Cerebellar cortex (tissue), 1 donor: ENCODE data around the gene C4orf36.
A peak's percentile ranks its signal among the peaks of the same experiment; 100 is the strongest.
"Not testable (repeated sequence)": the region's sequence is repeated elsewhere in the genome, so short reads cannot be mapped to it uniquely, and the experiment has no call there.

ENCODE experiments used
- DNase-seq: peaks from one replicate; pipeline ENCODE4 v3.0.0-alpha.2; 2015; ENCODE audit warnings: low spot score

Gene C4orf36

DNA sequence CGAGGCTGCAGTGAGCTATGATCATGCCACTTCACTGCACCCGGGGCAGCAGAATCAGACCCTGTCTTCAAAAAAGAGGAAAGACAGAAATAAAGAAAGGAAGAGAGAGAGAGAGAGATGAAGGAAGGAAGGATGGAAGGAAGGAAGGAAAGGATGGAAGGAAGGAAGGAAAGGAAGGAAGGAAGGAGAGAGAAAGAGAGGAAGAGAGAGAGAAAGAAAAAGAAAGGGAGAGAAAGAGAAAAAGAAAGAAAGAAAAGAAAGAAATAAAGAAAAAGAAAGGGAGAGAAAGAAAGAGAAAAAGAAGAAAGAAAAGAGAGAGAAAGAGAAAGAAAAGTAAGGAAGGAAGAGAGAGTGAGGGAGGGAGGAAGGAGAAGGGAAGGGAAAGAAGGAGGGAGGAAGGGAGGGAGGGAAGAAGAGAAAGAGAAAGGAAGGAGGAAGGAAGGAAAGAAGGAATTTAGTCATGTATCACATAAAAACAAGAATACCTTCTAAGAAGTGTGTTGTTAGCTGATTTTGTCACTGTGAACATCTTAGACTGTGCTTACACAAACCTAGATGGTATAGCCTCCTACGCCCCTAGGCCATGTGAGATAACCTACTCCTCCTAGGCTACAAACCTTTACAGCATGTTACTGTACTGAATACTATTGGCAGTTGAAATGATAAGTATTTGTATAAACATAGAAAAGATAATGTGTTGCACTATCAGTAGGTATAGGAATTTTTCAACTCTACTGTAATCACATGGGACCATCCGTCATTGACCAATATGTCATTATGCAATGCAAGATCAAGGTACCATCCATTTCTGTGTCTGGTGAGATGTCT, 25.2 kb upstream of the C4orf36 start:
- DNase-seq = no peak

DNA sequence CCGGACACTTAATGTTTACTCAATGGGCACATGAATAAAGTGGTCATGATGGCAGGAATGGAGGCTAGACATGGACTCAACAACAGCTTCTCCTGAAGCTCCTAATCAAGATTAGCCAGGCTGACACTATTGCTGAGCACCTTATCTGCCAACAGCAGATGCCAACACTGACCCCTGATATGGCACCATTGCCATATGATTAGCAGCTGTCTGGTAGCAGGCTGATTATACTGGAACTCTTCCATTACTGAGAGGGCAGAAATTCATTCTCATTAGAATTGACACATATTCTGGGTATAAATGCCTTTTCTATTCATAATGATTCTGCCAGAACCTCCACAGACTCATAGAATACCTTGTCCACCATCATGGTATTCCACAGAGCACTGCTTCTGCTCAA, 24.2 kb upstream of the C4orf36 start:
- DNase-seq = no peak

DNA sequence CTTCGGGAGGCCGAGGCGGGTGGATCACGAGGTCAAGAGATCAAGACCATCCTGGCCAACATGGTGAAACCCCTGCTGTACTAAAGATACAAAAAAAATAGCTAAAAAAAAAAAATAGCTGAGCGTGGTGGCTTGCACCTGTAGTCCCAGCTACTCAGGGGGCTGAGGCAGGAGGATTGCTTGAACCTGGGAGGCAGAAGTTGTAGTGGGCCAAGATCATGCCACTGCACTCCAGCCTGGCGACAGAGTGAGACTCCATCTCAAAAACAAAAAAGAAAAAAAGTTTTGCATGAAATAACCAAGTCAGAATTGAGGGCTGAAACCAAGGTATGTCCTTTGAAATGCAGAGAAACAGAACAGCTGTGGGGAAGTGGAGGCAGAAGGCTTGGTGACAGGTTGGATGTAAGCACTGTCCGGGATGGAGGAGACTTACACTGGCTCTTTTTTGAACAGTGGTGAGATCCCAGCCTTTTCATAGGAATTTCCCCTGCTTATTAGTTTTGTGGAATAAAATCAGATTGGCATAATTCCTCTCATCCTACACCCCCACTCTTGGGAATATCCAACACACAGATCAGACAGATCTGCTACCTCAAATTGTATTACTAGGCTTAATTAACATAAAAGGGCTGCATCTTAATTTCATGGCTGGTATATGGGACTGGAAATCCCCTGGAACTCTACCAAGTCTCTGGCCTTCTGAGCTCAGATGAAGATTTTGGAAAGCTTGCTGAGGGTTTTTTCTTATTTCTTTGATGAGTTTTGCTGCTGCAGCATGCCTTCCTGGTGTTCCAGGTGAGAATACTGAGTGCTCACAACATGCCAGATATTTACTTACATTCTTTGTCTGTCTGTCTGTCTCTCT, 18.8 kb upstream of the C4orf36 start:
- DNase-seq = no peak

DNA sequence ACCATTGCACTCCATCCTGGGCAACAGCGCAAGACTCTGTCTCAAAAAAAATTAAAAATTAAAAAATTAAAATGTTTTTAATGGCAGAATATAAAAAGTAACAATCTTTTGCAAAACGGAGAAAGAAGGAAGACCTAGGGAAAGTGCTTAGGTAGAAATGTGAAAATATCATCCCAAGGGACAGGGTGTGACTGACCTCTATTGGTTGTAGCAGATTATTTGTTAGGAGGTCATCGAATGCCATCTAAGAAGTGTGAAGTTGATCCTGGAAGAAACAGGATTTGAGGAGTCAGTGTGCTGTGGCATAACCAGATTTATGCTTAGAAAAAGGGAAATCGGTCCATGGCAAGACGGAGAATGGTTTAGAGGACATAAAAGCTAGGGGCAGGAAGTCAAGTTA, 18.1 kb upstream of the C4orf36 start:
- no peak for DNase-seq

DNA sequence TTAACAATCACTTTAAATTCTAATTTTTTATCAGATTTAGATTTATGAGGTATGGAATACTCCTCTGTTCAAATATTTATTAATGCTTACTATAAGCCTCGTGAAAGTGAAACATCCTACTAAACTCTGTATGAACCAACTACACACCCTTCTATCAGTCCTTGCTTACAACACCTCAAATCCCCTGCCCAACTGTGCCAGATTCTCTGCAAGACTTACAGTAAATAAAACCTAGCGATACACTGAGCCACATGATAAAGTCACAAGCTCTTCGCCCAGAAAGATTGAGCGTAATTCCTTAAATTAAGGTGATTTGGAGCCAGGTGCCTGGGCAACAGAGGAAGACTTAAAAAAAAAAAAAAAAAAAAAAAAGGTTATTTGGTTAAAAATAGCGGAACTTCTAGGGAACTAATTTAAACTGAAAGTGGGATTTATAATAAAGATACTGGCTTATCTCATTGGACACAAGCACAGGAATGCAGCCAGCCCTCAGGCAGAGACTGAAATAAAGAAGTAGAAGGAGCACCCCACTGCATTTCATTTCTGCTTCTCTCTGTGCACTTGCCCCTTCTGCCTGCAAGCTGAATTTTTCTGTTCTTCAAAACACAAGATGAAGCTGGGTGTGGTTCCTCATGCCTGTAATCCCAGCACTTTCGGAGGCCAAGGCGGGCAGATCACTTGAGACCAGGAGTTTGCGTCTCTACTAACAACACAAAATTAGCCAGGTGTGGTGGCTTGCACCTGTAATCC, 17.5 kb upstream of the C4orf36 start:
- DNase-seq = no peak

DNA sequence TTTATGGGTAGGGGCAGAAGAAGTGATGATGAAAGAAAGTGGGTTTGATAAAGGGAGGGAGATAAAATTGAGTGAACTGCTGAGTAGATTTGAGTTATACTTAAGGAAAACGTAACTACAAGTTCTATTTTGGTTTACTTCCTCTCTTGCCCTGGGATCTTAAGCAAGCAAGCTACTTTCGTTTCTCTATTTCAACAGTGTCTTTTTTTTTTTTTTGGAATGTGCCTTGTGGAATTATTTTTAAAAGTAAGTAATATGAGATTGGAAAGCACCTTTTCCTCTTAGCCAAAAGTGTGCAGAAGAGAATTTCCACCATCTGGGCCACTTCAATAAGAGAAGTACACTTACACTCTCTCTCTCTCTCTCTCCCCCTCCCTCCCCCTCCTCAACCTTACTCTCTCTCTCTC, 16.0 kb upstream of the C4orf36 start:
- no peak for DNase-seq

DNA sequence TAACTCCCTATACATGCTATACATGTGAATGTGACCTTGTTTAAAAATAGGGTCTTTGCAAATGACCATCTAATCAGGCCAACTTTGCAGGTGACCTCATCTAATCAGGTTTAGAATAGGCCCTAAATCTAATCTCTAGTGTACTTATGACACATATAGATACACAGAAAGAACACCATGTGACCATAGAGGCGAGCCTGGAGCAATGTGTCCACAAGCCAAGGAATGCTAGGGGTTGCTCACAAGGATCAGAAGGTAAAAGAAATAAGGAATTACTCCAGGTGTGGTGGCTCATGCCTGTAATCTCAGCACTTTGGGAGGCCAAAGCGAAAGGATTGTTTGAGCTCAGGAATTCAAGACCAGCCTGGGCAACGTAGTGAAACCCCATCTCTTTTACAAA, 9.6 kb upstream of the C4orf36 start:
- DNase-seq = no peak

DNA sequence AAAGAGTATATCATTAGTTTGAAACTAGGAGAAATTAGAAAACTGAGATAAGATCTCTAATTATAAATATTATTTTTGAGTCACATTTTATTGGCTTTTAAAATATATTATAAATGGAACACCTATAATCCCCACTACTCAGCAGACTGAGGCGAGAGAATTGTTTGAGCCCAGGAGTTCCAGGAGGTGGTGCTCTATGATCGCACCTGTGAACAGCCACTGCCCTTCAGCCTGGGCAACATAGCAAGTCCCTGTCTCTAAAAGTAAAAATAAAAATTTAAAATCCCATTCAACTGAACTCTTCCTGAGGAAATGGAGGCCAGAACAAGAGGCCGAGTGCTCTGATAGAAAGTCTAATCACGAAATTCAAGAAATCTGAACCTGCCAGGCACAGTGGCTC, 6.3 kb upstream of the C4orf36 start:
- no peak for DNase-seq

DNA sequence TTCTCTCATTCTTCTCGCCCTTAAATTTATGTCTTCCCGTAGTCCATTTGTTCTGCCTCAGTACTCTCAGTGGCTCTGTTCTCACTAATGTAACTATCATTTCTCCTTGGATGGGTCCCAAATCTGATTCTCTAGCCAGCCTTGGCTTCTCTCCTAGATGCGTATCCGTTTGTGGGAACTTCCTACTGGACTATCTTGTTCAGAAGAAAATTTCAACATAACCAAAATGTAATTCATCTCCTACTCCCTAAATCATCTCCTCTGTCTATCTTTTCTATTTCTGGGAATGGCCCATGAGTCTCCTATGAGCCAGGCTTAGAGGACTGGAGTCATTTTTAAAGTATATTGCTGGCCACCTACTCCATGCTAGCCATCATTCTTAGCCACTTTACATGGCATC, 4.4 kb upstream of the C4orf36 start:
- DNase-seq = no peak

DNA sequence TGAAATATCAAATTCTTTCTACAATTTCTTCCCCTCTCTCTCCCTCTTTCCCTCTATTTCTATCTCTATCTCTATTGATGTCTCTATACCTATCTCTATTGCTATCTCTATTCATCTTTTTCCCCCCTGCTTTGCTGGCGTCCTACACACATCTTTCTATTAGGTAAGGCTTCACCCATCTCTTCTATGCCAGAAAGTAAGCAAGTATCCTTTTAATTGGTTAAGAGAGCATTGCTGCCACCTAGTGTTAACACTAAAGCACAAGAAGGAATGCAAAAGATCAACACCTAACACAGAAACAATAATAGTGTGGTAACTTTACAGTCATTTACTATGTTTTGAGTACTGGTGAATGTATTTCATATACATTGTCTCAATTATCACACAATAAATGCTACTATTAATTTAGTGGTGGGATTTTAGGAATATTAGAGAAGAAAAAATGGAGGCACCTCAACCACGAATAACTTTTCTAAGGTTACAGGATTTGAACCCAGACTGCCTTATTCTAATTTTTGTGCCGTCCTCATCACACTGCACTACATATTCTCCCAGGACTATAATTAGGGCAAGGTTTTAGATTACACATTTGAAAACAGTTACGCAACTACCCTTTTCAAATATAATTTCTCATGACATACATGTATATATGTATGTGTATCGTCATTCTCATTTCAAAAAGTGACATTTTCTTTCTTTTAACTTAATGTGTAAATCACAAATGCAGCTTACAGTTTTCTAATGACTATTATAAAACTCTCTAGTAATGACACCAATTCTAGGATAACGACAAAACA, 3.7 kb upstream of the C4orf36 start:
- peak; percentile 85 for DNase-seq

DNA sequence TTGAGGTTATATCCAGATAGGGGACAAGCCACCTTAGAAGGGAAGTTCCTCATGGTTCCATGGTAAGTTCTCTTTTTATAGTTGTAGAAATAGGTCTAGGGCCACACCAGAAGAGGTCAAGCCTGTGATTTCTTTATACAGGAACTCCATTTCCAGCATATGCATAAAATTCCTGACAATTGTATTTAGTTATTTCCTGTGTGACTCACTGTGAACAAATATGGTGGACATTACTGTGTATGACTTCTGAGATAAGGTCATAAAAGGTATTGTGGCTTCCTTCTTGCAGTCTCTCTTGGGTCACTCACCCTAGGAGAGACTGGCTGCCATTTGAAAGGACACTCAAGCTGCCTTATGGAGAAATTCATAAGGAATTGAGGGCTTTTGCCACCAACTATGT, 2.2 kb upstream of the C4orf36 start:
- no peak for DNase-seq

DNA sequence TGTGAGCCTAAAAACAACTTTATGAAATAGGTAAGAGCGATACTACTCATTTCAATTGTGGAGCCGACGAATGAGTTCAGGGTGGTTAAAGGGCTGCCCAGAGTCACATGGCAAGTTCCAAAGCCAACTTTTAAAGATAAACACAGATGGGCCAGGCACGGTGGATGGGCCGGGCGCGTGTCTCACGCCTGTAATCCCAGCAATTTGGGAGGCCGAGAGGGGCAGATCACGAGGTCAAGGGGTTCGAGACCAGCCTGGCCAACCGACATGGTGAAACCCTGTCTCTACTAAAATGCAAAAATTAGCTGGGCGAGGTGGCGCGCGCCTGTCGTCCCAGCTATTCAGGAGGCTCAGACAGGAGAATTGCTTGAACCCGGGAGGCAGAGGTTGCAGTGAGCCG, 914 bp upstream of the C4orf36 start:
- no peak for DNase-seq

DNA sequence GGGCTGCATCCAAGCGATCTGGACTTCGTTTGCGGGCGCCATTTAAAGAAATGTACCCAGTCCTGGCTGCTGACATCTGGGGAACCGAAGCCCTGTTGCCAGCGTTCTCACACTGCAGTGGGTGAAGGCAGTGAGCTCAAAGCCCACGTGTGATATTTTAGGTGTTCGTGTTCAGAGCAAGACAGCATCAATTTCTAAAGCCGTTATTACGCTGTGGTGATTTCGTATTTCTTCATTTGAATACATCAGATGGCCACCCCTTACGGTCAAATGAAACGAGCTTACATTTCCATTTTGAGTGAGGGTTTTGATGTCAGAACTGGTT, 376 bp upstream of the C4orf36 start:
- DNase-seq = peak; percentile 34

DNA sequence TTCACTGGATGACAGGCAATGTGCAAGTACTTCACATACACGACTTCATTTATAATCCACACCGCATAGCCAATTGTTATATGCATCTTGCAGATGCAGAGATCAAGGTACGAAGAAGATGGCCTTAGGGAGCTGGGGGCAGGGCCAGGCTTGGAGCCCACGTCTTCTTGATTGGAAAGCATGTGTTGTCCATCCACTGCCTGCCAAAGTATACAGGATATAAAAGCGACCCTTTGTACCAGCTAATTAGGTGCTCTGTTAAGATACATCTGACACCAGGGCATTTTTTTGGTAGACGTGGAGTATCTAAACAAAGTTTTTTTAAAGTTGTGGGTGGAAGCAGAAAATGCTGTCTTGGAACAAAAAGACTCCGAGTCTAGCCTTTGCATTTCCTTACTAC, 1.4 kb downstream of the C4orf36 start:
- no peak for DNase-seq

DNA sequence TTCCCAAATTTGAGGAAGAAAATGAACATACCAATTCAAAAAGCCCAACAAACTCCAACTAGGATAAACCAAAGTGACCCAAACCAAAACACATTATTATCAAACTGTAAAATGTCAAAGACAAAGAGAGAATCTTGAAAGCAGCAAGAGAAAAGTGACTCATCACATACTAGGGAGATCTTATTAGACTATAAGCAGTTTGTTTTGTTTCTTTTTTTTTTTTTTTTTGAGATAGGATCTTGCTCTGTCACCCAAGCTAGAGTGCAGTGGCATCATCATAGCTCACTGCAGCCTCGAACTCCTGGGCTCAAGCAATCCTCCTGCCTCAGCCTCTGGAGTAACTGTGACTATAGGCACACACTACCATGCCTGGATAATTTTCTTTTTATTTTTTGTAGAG, 12.6 kb downstream of the C4orf36 start:
- no peak for DNase-seq

DNA sequence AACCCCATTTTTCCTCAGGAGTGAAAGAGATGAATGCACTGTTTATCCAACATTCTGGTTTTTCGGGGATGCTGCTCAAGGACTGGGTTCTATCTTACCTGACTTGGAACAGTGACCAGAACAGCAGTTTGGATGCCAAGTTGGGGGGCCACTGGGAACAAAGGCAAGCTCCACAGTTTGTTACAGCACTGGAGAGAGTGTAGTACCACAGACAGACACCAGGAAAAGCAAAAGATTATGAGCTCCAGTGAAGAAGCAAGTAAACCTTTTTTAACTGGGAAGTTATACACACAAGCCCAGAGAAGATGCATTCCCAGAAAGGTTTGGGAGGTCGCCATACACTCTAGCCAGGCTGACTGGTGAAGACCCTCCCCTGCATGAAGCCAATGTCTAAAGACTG, 13.6 kb downstream of the C4orf36 start:
- DNase-seq = no peak

DNA sequence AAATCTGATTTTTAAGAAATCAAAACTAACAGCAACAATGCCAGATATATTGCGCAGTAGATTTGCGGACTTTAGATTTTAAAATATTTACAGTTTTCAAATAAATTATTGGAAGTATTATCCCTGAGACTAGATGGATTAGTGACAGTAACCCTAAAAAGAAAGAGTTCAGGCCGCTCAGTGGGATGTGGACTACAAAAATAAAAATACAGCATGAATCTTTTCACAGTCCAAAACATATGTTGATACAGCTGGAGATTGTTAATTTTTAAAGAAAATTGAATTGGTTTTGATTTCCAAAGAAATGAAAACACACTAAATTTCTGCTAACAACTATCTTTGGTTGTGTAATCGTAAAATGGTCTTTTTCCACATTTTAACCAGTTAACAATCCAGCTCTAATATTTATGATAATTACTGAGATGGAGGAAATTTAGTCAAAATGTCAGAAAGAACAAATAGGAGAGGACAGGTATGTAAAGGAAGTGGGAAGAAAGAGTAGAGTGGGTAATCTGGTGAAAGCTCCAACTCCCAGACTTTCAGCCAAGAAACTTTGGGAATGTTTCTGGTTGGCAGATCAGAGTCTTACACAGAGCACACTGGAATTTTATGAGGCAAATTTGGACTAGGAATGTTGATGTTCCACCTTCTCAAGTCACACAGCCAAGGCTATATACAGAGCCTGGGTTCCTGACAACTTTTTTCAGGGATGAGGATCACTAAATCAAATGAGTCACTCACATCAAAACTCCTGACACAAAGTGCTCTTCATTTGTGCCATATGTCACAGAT, 15.1 kb downstream of the C4orf36 start:
- no peak for DNase-seq

DNA sequence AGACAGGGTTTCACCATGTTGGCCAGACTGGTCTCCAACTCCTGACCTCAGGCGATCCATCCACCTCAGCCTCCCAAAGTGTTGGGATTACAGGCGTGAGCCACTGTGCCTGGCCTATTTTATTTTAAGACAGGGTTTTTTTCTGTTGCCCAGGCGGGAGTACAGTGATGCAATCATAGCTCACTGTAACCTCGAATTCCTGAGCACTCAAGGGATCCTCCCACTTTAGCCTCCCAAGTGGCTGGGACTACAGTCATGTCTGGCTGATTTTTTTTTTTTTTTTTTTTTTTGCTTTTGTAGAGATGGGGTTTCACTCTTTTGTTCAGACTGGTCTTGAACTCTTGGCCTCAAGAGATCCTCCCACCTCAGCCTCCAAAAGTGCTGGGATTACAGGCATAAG, 16.8 kb downstream of the C4orf36 start:
- not testable (repeated sequence) for DNase-seq

DNA sequence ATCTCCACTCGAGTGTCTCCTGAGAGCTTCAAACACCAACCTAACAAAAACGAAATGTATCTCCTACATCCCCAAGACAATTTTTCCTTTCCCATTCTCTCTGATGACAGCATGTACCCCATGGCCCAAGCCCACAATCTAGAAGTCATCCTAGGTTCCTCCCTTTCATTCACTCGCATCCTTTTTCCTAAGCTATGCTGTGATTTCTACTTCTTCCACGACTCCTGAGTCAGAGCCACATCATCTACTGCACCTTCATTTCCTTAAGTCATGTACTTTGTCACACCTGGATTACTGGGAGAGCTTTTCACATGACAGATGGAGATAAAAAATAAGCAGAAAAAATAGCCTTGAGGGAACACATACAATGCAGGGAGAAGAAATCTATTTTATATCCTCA, 20.1 kb downstream of the C4orf36 start:
- DNase-seq = no peak

DNA sequence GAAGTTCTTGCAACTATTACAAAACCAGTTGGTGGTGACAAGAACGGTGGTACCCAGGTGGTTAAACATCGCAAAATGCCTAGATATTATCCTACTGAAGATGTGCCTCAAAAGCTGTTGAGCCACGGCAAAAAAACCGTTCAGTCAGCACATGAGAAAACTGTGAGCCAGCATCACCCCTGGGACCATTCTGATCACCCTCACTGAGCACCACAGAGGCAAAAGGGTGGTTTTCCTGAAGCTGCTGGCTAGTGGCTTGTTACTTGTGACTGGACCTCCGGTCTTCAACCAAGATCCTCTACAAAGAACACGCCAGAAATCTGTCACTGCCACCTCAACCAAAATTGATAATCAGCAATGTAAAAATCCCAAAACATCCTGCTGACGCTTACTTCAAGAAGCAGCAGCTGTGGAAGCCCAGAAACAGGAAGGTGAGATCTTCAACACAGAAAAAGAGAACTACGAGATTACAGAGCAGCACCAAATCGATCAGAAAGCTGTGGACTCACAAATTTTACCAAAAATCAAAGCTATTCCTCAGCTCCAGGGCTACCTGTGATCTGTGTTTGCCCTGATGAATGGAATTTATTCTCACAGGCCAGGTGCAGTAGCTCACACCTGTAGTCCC, 21.7 kb downstream of the C4orf36 start:
- DNase-seq = no peak
